Islet precursor cell (in vitro differentiated cells): ENCODE data around the gene CDYL2.
"Not testable (repeated sequence)": the region's sequence is repeated elsewhere in the genome, so short reads cannot be mapped to it uniquely, and the experiment has no call there.

Experiments used
- DNase-seq: peaks from one replicate; pipeline ENCODE4 v3.0.0-alpha.2; 2018

Gene CDYL2

GRCh38 chr16:80807906-80808305 lies 3.5 kb upstream of the CDYL2 start:
- no peak for DNase-seq

GRCh38 chr16:80806927-80807340 lies 2.5 kb upstream of the CDYL2 start:
- DNase-seq: no peak

- DNase-seq: no peak
These were observed 1.9 kb upstream of the CDYL2 start for GRCh38 chr16:80806289-80806688.

GRCh38 chr16:80804056-80804525 lies 307 bp downstream of the CDYL2 start:
- peak; percentile 60 for DNase-seq

GRCh38 chr16:80803339-80804055 lies 901 bp downstream of the CDYL2 start:
- peak; percentile 60 for DNase-seq

- DNase-seq: no peak
These were observed 1.5 kb downstream of the CDYL2 start for GRCh38 chr16:80802902-80803301.

GRCh38 chr16:80802138-80802537 lies 2.3 kb downstream of the CDYL2 start:
- DNase-seq: no peak

- no peak for DNase-seq
These were observed 10.3 kb downstream of the CDYL2 start for GRCh38 chr16:80794071-80794470.

- no peak for DNase-seq
These were observed 12.4 kb downstream of the CDYL2 start for GRCh38 chr16:80792031-80792430.

- DNase-seq: no peak
These were observed 13.0 kb downstream of the CDYL2 start for GRCh38 chr16:80791411-80791810.

- no peak for DNase-seq
These were observed 13.6 kb downstream of the CDYL2 start for GRCh38 chr16:80790751-80791150.

GRCh38 chr16:80788027-80788426 lies 16.4 kb downstream of the CDYL2 start:
- no peak for DNase-seq

GRCh38 chr16:80786561-80786960 lies 17.8 kb downstream of the CDYL2 start:
- DNase-seq: not testable (repeated sequence)

GRCh38 chr16:80784951-80785350 lies 19.4 kb downstream of the CDYL2 start:
- DNase-seq: no peak

- no peak for DNase-seq
These were observed 25.7 kb downstream of the CDYL2 start for GRCh38 chr16:80778703-80779102.

GRCh38 chr16:80776856-80777255 lies 27.5 kb downstream of the CDYL2 start:
- no peak for DNase-seq

GRCh38 chr16:80775450-80775849 lies 28.9 kb downstream of the CDYL2 start:
- DNase-seq: no peak

GRCh38 chr16:80766798-80767197 lies 37.6 kb downstream of the CDYL2 start:
- DNase-seq: no peak

GRCh38 chr16:80759419-80760162 lies 44.8 kb downstream of the CDYL2 start:
- DNase-seq: no peak

GRCh38 chr16:80754476-80754875 lies 49.9 kb downstream of the CDYL2 start:
- DNase-seq: no peak

- no peak for DNase-seq
These were observed 51.9 kb downstream of the CDYL2 start for GRCh38 chr16:80752541-80752940.

- DNase-seq: no peak
These were observed 53.2 kb downstream of the CDYL2 start for GRCh38 chr16:80751167-80751566.

GRCh38 chr16:80746231-80746630 lies 58.2 kb downstream of the CDYL2 start:
- no peak for DNase-seq

- no peak for DNase-seq
These were observed 59.5 kb downstream of the CDYL2 start for GRCh38 chr16:80744856-80745255.
